Spleen (tissue), 7 donors: ENCODE measurements around the gene LYVE1.

Experiments used
- CTCF ChIP-seq, 11 experiments: fragments of 200-600 bp in 7 of 11; fragments of 450-650 bp in 4 of 11; sonication (generic) in 4 of 11; IDR thresholded peaks in 8 of 11; conservative IDR thresholded peaks in 3 of 11; 1 replicate in 7 of 11; 2 replicates in 4 of 11; pipeline versions ENCODE4 v1.4.0 to v1.8.0; 2016 to 2021; ENCODE audit warnings: antibody characterized with exemption in 11 of 11, inconsistent platforms in 4 of 11, mild to moderate bottlenecking in 1 of 11
- POLR2A ChIP-seq, 3 donors: fragments of 450-650 bp; IDR thresholded peaks; one replicate each; pipeline ENCODE4 v1.5.1; 2017; ENCODE audit warnings: antibody characterized with exemption in 3 of 3, mild to moderate bottlenecking in 1 of 3
- POLR2AphosphoS5 ChIP-seq, 3 donors: sonication (generic); formaldehyde crosslinking; IDR thresholded peaks; one replicate each; pipeline ENCODE4 v1.5.1; 2017; ENCODE audit warnings: antibody characterized with exemption in 3 of 3
- donor health status: DM: no; HTN: no; CAD: no; lungs with moderate emphysema.
- donor health status: DM: no; HTN: no; CAD: no.
- donor health status: DM: no; HTN: no; CAD: no.

DNA sequence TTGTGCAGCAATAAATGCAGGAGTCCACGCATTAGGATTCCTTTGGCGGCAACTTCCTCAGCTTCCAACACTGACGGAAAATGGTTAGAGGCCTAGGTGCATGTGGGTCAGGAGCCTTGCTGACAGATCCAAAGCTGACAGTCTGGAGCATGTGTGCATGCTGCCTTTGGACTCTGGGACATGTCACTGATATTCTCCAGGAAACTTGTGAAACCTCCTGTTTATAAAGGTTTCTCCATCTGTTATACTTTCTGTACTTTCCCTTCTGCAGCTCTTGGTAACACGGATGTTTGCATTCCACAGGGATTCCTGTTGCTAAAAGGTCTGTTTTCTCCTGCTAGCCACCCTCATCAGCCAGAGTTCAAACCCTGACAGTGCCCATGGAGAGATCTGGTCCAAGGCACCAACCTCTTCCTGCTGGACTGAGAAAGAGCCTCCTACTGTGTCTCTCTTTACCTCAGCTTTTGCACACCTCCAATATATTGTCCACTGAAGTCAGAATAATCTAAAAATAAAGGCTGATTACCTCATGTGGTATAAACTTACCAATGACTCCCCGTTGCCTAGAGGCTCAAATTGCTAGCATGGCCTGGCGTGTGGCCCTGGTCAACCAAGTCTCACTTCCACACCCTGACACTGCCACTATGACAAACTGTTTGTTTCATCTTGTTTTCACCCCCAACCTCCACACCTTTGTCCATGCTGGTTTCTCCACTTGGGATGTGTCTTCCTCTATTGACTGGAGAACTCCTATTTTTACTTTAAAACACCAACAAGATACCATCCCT is 31.1 kb upstream of the LYVE1 start:
- no peak for TF ChIP-seq CTCF (IDR thresholded peaks at IDR 0.05 in 8 of 11, conservative IDR thresholded peaks at IDR 0.05 in 3 of 11)
- no peak for TF ChIP-seq POLR2A (IDR thresholded peaks at IDR 0.05)
- TF ChIP-seq POLR2AphosphoS5 (IDR thresholded peaks at IDR 0.05) = no peak
